Tibial artery (tissue), 4 donors: ENCODE measurements around the gene DLEC1.

ENCODE experiments used
- DNase-seq, 2 donors: peaks; one replicate each; pipeline ENCODE4 v3.0.0-alpha.2; 2019
- H3K27ac ChIP-seq, 2 donors: fragments of 200-600 bp; sonication (generic) in 1 of 2; 1 replicate in 1 of 2; 2 replicates in 1 of 2; pipeline ENCODE4 v1.5.1; 2018 to 2019; ENCODE audit warnings: mild to moderate bottlenecking in 1 of 2
- H3K27me3 ChIP-seq, 2 donors: fragments of 200-600 bp; sonication (generic) in 1 of 2; one replicate each; pipeline versions ENCODE4 v1.5.1 to v1.6.0; 2016 to 2019
- H3K36me3 ChIP-seq, 3 donors: fragments of 200-600 bp; sonication (generic) in 2 of 3; one replicate each; pipeline ENCODE4 v1.5.1; 2016 to 2019; ENCODE audit warnings: mild to moderate bottlenecking in 2 of 3
- H3K4me1 ChIP-seq, 4 donors: fragments of 200-600 bp; sonication (generic) in 2 of 4; 1 replicate in 3 of 4; 2 replicates in 1 of 4; pipeline ENCODE4 v1.5.1; 2016 to 2019
- H3K4me3 ChIP-seq, 2 donors: fragments of 200-600 bp; sonication (generic) in 1 of 2; 1 replicate in 1 of 2; 2 replicates in 1 of 2; pipeline ENCODE4 v1.5.1; 2018 to 2019; ENCODE audit warnings: mild to moderate bottlenecking in 2 of 2
- H3K9me3 ChIP-seq, 3 donors: fragments of 200-600 bp; sonication (generic) in 1 of 3; one replicate each; pipeline ENCODE4 v1.5.1; 2016 to 2019
- CTCF ChIP-seq, 2 experiments: fragments of 200-600 bp in 1 of 2; fragments of 450-650 bp in 1 of 2; IDR thresholded peaks; one replicate each; pipeline ENCODE4 v1.5.1; 2017 to 2019; ENCODE audit warnings: antibody characterized with exemption in 2 of 2, mild to moderate bottlenecking in 1 of 2, moderate library complexity in 1 of 2
- intact Hi-C: fragments of 100-400 bp; cut with DNase I; formaldehyde crosslinking; loops from one replicate; pipeline ENCODE4 v1.15.0; 2023; ENCODE audit warnings: low total_unique reads

DLEC1 gene

GRCh38 chr3:38114875-38115644 lies 76.1 kb downstream of the DLEC1 start:
- no peak overlapping the region for H3K27ac ChIP-seq
- TF ChIP-seq CTCF (IDR thresholded peaks at IDR 0.05): no peak
- intact Hi-C loops: loop anchor here (5.0 kb wide), 1 partner anchor 362 kb away; no protein-coding TSS in a partner anchor
- H3K4me1 ChIP-seq: peaks cover 0 to 6% (median 0%) of the 10 kb centered on the region in 4 donors
- H3K27me3 ChIP-seq: no peaks in the 10 kb centered on the region
- DNase-seq: peak in 1 of 2 donors; percentile 42
- peaks cover 0 to 16% (median 2%) of the 10 kb centered on the region in 3 donors for H3K36me3 ChIP-seq
- no peaks in the 10 kb centered on the region for H3K9me3 ChIP-seq
- no peak overlapping the region for H3K4me3 ChIP-seq

GRCh38 chr3:38115645-38116427 lies 76.8 kb downstream of the DLEC1 start:
- intact Hi-C loops: loop anchor here (5.0 kb wide), 1 partner anchor 361 kb away; no protein-coding TSS in a partner anchor
- H3K4me1 ChIP-seq: peaks cover 0 to 6% (median 0%) of the 10 kb centered on the region in 4 donors
- H3K27me3 ChIP-seq: no peaks in the 10 kb centered on the region
- H3K36me3 ChIP-seq: peaks cover 0 to 23% (median 10%) of the 10 kb centered on the region in 3 donors
- no peak for TF ChIP-seq CTCF (IDR thresholded peaks at IDR 0.05)
- no peak overlapping the region for H3K27ac ChIP-seq
- DNase-seq: peak; percentile 11 to 51
- no peaks in the 10 kb centered on the region for H3K9me3 ChIP-seq
- H3K4me3 ChIP-seq: no peak overlapping the region

GRCh38 chr3:38116471-38117162 lies 77.6 kb downstream of the DLEC1 start:
- peaks cover 0 to 31% (median 14%) of the 10 kb centered on the region in 3 donors for H3K36me3 ChIP-seq
- H3K4me1 ChIP-seq: peaks cover 0 to 6% (median 0%) of the 10 kb centered on the region in 4 donors
- intact Hi-C loops: loop anchor here (5.0 kb wide), 1 partner anchor 361 kb away; no protein-coding TSS in a partner anchor
- H3K4me3 ChIP-seq: no peak overlapping the region
- no peaks in the 10 kb centered on the region for H3K9me3 ChIP-seq
- H3K27me3 ChIP-seq: no peaks in the 10 kb centered on the region
- no peak overlapping the region for H3K27ac ChIP-seq
- peak; percentile 17 to 59 for DNase-seq
- TF ChIP-seq CTCF (IDR thresholded peaks at IDR 0.05): no peak

GRCh38 chr3:38117163-38117716 lies 78.2 kb downstream of the DLEC1 start:
- Histone ChIP-seq H3K27ac (no peak overlapping the region), H3K36me3 (peaks cover 3 to 37% (median 21%) of the 10 kb centered on the region in 3 donors), H3K27me3 (no peaks in the 10 kb centered on the region), H3K4me1 (peaks cover 0 to 6% (median 0%) of the 10 kb centered on the region in 4 donors), H3K4me3 (no peak overlapping the region), H3K9me3 (no peaks in the 10 kb centered on the region)
- peak in 1 of 2 donors; percentile 60 for DNase-seq
- TF ChIP-seq CTCF (IDR thresholded peaks at IDR 0.05): no peak
- intact Hi-C loops: loop anchor here (5.0 kb wide), 1 partner anchor 360 kb away; no protein-coding TSS in a partner anchor
